ENCODE data around the gene EIF4A3.

Gene EIF4A3

GRCh38 chr17:80100035-80100323, 46.9 kb downstream of the EIF4A3 start:
- no peak overlapping the region for H3K4me3 ChIP-seq (ENCODE audit: control insufficient read depth, low read depth, low read length)
- TF ChIP-seq CTCF (IDR thresholded peaks at IDR 0.05; ENCODE audit: control insufficient read depth, insufficient read depth, low read depth, low read length, missing control alignments) = no peak
- no peak for DNase-seq (ENCODE audit: low read depth)

DNA sequence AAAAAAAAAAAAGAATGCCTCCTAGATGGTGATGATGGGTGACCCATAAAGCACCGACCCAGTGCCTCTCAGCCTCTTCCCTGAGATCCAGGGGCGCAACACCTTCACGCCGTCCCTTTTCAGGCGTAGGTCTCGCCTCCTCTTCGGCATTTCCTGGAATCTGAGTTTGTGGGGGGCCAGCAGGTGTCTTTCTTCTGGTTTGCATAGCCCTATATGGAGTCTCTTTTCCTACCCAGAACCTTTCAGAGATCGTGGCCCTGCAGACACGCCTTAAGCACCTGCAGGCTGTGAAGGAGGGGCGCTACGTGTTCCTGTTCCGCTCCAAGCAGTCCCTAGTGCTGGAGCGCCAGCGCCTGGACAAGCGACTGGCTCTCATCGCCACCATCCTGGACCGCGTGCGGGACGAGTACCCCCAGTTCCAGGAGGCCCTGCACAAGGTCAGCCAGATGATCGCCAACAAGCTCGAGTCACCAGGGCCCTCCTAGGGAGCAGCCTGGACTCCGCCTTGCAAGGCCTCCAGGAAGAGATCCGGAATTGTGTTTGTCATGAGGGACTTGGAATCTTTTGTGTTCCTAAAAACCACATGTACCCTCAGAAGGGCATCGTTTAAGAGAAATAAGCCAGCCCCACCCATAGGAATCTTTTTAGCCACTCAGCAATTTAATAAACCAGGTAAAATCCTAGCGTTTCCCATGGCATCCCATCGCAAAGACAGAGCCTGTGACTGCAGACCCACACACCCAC, 47.5 kb downstream of the EIF4A3 start:
- TF ChIP-seq CTCF (IDR thresholded peaks at IDR 0.05; ENCODE audit: control insufficient read depth, insufficient read depth, low read depth, low read length, missing control alignments) = no peak
- no peak overlapping the region for H3K4me3 ChIP-seq (ENCODE audit: control insufficient read depth, low read depth, low read length)

GRCh38 chr17:80097844-80098691, 48.9 kb downstream of the EIF4A3 start:
- no peak overlapping the region for H3K4me3 ChIP-seq (ENCODE audit: control insufficient read depth, low read depth, low read length)
- no peak for TF ChIP-seq CTCF (IDR thresholded peaks at IDR 0.05; ENCODE audit: control insufficient read depth, insufficient read depth, low read depth, low read length, missing control alignments)
- DNase-seq (ENCODE audit: low read depth) = no peak

More for the DNA sequence above, 47.5 kb downstream of the EIF4A3 start:
- DNase-seq (ENCODE audit: low read depth) = no peak

- TF ChIP-seq CTCF (IDR thresholded peaks at IDR 0.05; ENCODE audit: control insufficient read depth, insufficient read depth, low read depth, low read length, missing control alignments) = no peak
- H3K4me3 ChIP-seq (ENCODE audit: control insufficient read depth, low read depth, low read length) = no peak overlapping the region
- DNase-seq (ENCODE audit: low read depth) = no peak
Observed at GRCh38 chr17:80097127-80097621, 49.8 kb downstream of the EIF4A3 start.

- TF ChIP-seq CTCF (IDR thresholded peaks at IDR 0.05; ENCODE audit: control insufficient read depth, insufficient read depth, low read depth, low read length, missing control alignments) = no peak
- no peak overlapping the region for H3K4me3 ChIP-seq (ENCODE audit: control insufficient read depth, low read depth, low read length)
- DNase-seq (ENCODE audit: low read depth) = no peak
Observed at GRCh38 chr17:80096561-80097021, 50.3 kb downstream of the EIF4A3 start.

DNA sequence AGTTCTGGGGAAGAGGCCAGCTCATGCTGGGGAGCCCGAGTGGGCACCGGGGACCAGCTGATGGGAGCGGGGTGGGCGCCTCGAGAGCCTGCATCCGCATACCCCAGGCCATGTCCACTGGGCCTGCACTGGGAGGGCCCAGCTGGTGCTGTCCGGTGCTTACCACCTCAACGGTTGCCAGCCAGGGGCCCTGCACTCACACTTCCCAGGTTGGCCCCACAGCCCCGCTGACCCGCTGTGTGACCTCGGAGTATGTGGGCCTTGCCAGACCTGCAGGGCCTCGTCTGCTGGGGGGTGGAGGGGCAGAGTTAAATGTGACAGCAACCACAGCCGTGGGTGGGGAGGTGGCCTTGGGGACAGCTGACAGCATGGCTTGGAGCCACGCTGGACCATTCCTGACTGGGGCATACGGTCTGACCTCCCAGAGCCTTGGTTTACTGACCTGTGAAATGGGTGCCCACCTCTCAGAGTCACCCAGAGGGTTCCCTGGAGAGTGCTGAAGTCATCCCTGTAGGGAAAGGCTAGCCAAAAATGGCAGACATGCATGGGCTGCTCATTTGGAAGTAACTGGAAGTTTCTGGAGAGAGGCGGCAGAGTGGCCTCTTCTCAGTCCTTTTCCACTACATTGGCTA, 51.0 kb downstream of the EIF4A3 start:
- H3K4me3 ChIP-seq (ENCODE audit: control insufficient read depth, low read depth, low read length) = no peak overlapping the region
- DNase-seq (ENCODE audit: low read depth) = no peak
- TF ChIP-seq CTCF (IDR thresholded peaks at IDR 0.05; ENCODE audit: control insufficient read depth, insufficient read depth, low read depth, low read length, missing control alignments) = no peak

All from AG09309 (cell line).